Head of caudate nucleus (tissue), 42 donors: ENCODE results near the gene PKD2L1.

ENCODE experiments used
- DNase-seq, 42 donors: peaks; one replicate each; pipeline versions ENCODE4 v3.0.0 to v3.0.0-alpha.2; 2020 to 2021; ENCODE audit warnings: mixed read lengths in 7 of 42
- intact Hi-C: fragments of 100-400 bp; cut with DNase I; formaldehyde crosslinking; loops from one replicate; pipeline ENCODE4 v1.15.0; 2022

Gene PKD2L1

GRCh38 chr10:100245484-100246220, 84.4 kb downstream of the PKD2L1 start:
- intact Hi-C loops: no loop called here
- no peak for DNase-seq

- intact Hi-C loops: no loop called here
These were observed 90.2 kb downstream of the PKD2L1 start for GRCh38 chr10:100239851-100240250.

GRCh38 chr10:100238429-100238828, 91.6 kb downstream of the PKD2L1 start:
- intact Hi-C loops: no loop called here
- no peak for DNase-seq

More at GRCh38 chr10:100239851-100240250, 90.2 kb downstream of the PKD2L1 start:
- DNase-seq: no peak
